GM18858 (cell line): ENCODE results near the gene SYDE2.
A peak's percentile ranks its signal among the peaks of the same experiment; 100 is the strongest.
"Not testable (repeated sequence)": the region's sequence is repeated elsewhere in the genome, so short reads cannot be mapped to it uniquely, and the experiment has no call there.

Source experiments
- ATAC-seq: cut with Tn5 transposase; IDR thresholded peaks from one replicate; pipeline ENCODE4 v1.9.1; 2021; ENCODE audit not compliant: unreplicated experiment

SYDE2 gene, protein sequence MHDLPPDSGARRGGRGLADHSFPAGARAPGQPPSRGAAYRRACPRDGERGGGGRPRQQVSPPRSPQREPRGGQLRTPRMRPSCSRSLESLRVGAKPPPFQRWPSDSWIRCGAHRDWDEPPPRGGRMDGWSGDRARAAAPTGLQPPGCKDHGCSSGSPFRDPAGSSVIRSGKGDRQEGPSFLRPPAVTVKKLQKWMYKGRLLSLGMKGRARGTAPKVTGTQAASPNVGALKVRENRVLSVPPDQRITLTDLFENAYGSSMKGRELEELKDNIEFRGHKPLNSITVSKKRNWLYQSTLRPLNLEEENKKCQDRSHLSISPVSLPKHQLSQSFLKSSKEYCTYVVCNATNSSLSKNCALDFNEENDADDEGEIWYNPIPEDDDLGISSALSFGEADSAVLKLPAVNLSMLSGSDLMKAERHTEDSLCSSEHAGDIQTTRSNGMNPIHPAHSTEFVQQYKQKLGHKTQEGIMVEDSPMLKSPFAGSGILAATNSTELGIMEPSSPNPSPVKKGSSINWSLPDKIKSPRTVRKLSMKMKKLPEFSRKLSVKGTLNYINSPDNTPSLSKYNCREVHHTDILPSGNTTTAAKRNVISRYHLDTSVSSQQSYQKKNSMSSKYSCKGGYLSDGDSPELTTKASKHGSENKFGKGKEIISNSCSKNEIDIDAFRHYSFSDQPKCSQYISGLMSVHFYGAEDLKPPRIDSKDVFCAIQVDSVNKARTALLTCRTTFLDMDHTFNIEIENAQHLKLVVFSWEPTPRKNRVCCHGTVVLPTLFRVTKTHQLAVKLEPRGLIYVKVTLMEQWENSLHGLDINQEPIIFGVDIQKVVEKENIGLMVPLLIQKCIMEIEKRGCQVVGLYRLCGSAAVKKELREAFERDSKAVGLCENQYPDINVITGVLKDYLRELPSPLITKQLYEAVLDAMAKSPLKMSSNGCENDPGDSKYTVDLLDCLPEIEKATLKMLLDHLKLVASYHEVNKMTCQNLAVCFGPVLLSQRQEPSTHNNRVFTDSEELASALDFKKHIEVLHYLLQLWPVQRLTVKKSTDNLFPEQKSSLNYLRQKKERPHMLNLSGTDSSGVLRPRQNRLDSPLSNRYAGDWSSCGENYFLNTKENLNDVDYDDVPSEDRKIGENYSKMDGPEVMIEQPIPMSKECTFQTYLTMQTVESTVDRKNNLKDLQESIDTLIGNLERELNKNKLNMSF

DNA sequence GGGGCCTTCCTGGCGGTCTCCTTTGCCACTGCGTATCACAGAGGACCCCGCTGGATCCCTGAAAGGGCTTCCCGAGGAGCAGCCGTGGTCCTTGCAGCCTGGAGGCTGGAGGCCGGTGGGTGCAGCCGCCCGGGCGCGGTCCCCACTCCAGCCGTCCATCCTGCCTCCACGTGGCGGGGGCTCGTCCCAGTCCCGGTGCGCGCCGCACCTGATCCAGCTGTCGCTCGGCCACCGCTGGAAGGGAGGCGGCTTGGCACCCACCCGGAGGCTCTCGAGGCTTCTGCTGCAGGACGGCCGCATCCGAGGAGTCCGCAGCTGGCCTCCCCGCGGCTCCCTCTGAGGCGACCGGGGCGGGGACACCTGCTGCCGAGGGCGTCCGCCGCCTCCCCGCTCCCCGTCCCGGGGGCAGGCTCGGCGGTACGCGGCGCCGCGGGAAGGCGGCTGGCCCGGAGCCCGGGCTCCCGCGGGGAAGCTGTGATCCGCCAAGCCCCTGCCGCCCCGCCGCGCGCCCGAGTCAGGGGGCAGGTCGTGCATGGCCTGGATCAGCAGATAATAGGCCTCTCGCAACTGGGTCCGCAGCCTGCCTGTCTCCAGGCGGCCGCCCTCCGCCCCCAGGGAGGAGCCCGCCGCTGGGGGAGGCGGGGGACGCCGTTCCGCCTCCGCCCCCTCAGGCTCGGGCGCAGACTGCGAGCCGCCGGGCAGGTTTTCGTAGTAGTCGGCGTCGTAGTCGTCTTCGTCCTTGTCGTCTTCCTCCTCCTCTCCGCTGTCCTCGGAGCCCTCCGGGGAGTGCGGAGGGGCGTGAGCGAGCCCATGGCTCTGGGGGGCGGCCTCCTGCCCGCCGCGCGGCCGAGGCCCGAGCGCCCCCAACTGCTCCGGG is at the start of gene SYDE2:
Gene SYDE2, minus strand, starts transcription at position 554 of the 877 bp plus-strand sequence. Its CDS starts 20 bp downstream, at position 534.
- peak; percentile 70 for ATAC-seq

GRCh38 chr1:85249042-85249441 is 48.2 kb upstream of the SYDE2 start:
- ATAC-seq, result not testable (repeated sequence)

DNA sequence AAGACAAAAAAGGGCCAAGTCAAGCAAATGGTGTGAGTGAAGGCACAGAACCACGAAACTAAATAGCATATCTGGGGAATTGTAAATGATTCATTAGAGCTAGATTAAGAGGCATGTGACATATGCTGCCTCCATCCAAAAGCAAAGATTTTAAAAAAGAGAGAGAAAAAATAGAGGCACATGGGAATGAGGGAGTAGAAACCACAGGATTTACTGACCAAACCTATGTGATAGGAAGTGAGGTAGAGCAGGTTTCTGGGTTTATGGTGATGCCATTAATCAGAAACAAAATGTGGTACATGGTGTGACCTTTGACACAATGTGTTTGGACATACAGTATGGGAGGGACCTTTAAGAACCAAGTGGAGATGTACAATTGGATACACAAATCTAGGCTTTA is 45.1 kb upstream of the SYDE2 start:
- ATAC-seq, result no peak

DNA sequence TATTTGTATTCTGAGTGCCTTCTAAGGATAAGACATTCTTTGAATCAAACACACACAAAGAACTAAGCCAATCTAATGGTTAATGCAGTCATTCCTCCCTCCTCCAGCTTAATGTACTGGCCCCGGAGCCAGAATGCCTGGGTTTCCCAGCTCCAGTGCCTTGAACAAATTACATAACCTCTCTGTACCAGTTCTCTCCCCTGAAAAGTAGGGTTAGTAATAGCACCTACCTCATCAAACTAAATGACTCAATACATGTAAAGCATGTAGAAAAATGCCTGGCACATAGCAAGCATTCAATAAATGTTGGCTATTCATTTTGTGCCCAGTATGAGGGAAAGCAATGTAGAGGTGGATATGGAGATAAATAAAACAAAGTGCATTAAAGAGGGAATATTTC is 44.6 kb upstream of the SYDE2 start:
- ATAC-seq, result no peak

DNA sequence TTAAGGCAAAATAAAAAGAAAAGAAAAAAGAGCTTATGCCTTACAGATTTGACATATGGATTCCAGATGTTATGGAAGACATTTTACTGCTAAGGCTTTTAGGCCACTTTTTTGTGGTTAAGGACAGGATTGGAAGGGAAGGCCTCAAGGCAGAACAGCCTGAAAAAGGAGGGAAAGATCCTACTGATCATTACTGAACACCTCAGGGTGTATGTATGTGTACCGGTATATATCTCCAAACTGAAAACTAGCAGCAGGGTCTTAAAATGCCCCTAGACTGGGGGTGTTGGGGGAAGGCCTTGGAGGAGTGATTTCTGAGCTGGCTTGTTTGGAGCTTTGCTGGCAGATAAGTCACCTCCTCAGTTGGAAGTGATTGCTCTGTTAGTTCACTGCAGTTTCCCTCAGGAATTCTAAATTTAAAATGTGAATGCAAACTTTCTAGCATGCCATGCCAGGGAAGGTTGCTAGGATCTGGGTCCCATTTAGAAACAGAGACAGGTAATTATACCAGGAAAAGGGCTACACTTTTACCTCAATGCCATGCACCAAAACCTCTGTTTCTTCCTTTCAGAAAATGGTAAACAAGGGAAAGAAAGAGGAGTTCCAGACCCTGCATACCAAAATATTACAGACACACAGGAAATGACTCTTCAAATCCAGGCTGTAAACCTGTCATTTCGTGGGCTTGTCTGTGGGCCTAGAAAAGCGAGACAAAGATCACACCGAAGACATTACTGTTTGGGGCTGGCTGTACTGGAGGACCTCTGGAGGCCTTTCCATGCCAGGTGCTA is 43.6 kb upstream of the SYDE2 start:
- no peak for ATAC-seq

GRCh38 chr1:85243372-85243771 is 42.6 kb upstream of the SYDE2 start:
- no peak for ATAC-seq

- ATAC-seq, result no peak
Observed at GRCh38 chr1:85240643-85241042, 39.8 kb upstream of the SYDE2 start.

GRCh38 chr1:85240174-85240601 is 39.4 kb upstream of the SYDE2 start:
- no peak for ATAC-seq

GRCh38 chr1:85237613-85238012 is 36.8 kb upstream of the SYDE2 start:
- no peak for ATAC-seq

DNA sequence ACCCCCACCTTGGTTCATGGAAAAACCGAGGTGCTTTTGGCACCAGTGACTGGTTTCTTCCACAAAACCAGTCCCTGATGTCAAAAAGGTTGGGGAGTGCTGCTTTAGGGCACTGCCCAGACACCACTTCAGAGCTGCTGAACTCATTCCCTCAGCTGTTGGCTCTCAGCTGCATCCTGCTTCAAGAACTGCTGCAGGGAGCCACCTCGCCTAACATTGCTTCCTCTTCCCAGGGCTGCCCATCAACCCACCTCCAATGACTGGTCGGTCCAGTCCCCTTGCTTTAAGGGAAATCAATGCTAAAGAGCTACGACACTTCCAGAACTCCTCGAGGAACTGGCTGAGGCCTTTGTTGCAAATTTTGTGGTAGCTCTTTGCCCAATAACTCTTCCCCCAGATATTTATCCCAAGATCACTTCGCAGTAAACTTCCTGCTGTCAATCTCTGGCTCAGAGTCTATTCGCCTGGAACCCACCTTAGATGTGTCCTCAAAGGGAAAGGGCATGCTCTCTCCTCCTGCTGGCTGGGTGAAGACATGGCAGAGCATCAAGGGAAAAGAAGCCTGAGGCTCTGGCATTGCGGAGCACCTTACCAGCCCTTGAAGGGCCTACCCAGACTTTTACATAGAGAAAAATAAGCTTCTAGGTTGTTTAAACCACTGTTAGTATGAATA is 29.6 kb upstream of the SYDE2 start:
- no peak for ATAC-seq

DNA sequence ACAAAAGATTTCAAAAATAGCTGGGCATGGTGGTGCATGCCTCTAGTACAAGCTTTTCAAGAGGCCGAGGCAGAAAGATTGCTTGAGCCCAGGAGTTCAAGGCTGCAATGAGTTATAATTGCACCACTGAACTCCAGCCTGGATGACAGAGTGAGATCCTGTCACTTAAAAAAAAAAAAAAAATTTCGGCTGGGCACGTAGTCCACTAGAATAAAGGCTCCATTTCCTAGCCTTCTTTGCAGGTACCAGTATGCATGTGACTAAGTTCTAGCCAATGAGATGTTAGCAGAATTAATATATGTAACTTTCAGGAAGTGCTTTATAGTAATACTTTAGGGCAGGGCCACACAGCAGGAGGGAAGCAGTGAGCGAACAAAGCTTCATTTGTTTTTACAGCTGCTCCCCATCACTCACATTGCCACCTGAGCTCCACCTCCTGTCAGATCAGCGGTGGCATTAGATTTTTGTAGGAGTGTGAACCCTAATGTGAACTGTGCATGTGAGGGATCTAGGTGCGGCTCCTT is 28.8 kb upstream of the SYDE2 start:
- ATAC-seq, result no peak

- no peak for ATAC-seq
Observed at GRCh38 chr1:85228972-85229371, 28.2 kb upstream of the SYDE2 start.

DNA sequence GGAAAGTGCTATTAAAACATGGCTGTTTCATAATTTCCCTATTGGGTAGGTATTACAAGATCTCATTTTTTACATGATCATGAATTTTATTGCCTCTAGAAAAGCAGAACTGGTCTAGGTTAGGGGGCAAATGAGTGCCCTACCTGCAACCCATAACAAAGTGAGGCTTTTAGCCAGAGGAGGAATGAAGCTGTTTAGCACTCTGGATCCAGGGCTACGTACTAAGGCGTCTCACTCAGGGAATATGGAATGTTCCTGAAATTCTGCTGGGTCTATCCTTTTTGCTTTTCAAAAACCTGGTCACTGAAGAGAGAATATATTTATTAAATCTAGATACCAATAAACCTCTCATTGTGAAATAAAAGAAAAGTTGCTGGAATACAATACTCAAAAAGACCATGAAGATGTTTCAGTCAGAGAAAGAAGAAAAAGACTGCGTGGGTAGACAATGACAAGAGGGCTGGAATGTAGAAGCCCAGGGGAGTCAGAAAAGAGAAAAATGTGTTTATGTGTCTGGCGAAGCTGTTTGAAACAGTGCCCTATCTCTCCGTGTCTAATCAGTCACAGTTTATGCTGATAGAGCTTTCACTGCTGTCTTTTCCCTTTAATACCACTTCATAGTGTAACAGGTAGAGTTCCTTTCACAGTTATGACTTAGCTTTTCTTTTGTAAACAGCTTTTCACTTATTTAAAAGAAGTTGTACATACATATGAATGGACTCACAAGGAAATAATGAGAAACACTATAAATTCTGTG is 25.0 kb upstream of the SYDE2 start:
- no peak for ATAC-seq

DNA sequence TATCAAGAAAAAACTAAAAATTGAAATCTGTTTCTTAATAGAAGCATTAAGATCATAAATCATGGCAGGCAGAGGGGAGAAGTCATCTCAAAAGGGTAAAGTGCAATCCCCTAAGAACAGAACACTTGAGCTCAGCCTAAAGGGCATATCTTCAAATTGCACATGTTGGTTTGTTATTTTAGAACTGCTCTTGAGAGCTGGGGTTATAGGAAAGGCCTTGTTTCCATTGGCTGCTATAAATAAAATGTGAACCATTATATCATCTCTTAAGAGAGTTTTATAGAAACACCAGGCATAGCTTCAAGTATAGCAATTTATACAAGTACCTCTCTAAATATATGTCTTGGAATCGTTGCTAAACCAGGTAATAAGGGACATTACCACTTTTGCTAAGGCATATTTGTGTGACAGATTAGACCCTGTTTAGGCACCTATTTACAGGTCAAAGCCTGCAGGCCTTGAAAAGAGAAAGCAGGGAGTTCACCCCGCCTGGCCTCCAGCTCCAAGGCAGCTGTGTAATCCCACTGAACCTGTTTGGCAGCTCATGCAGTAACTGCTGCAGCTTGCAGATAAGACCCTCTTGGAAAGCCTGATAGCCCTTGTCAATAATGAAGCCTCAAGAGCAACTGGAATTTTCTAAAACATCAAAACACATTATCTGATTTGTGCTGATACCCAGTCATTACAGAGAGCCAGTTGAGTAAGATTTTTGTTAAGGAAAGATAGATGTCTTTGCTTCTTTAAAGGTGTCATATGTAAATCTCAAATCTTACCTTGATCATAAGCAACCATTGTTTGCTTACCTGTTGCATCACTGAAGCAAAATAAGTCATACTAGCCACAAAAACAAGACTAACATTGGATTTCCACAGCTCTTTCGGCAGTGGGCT is 24.2 kb upstream of the SYDE2 start:
- no peak for ATAC-seq

DNA sequence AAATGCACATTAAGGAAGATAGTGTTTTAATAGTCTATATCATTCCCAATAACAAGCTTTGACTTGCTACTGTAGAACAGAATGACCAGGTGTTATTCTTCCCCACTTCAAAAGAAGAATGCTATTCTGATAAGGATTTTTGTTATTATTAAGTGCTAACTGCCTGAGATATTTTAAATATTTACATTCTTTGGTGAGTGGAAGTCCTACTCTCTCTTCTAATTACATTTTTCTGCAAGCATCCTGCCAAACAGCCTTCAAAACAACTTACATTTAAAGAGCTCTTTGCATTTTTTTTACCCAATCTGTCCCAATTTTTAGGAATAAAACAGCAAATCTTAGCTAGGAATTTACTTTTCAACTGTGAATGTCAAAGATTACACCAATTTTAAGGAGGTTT is 23.5 kb upstream of the SYDE2 start:
- ATAC-seq, result no peak

GRCh38 chr1:85223334-85223733 is 22.5 kb upstream of the SYDE2 start:
- ATAC-seq, result no peak

DNA sequence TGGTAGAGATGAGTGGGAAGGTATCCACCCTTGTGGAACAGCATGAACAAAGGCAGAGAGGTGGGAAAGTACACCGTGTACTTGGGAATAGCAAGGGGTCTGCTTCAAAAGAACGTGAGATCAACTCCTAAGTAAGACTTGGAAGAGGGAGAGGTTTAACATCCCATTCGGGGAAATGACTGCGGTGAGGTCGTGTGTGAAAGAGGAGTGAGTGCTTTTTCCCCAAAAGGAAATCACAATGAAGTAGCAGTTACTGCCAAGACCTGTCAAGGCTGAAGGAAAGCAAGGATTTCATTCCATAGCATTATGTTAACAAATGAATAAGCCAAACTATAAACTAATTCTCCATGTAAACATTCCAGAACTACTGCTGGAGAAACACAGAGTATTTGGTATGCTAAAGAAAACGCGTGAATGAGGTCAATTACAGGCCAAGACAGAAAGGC is 20.0 kb upstream of the SYDE2 start:
- ATAC-seq, result no peak
